Measurements from ENCODE around the gene CDKL5. TPM values are rescaled to one million over a fixed set of nuclear protein-coding genes. Genes with fewer than 3 reads are reported as not detected.

The CDKL5 gene
- total RNA-seq, 1 donor from 2014 or later = 53.5 TPM

- Mint-ChIP-seq H3K9me3 (ENCODE audit: unreplicated experiment) (no peaks in the 10 kb centered on the region), H3K27ac (ENCODE audit: unreplicated experiment) (no peak overlapping the region), H3K4me3 (ENCODE audit: unreplicated experiment) (no peak overlapping the region), H3K27me3 (ENCODE audit: unreplicated experiment) (no peaks in the 10 kb centered on the region), H3K4me1 (ENCODE audit: low read depth, unreplicated experiment) (peaks cover 3% of the 10 kb centered on the region), H3K36me3 (ENCODE audit: unreplicated experiment) (no peaks in the 10 kb centered on the region)
- no peak for DNase-seq
- no peak for TF ChIP-seq CTCF (IDR thresholded peaks at IDR 0.05; ENCODE audit: partially characterized antibody, unreplicated experiment)
Measured at GRCh38 chrX:18639280-18639679, 213.9 kb downstream of the CDKL5 start.

GRCh38 chrX:18640686-18641085 lies 215.3 kb downstream of the CDKL5 start:
- Mint-ChIP-seq H3K9me3 (ENCODE audit: unreplicated experiment) (peaks cover 1% of the 10 kb centered on the region), H3K27ac (ENCODE audit: unreplicated experiment) (peak overlapping the region; percentile 70), H3K4me3 (ENCODE audit: unreplicated experiment) (no peak overlapping the region), H3K36me3 (ENCODE audit: unreplicated experiment) (no peaks in the 10 kb centered on the region), H3K4me1 (ENCODE audit: low read depth, unreplicated experiment) (peaks cover 3% of the 10 kb centered on the region), H3K27me3 (ENCODE audit: unreplicated experiment) (no peaks in the 10 kb centered on the region)
- DNase-seq = peak; percentile 72
- no peak for TF ChIP-seq CTCF (IDR thresholded peaks at IDR 0.05; ENCODE audit: partially characterized antibody, unreplicated experiment)

GRCh38 chrX:18643243-18643642 lies 217.8 kb downstream of the CDKL5 start:
- DNase-seq = no peak
- no peak for TF ChIP-seq CTCF (IDR thresholded peaks at IDR 0.05; ENCODE audit: partially characterized antibody, unreplicated experiment)
- Mint-ChIP-seq H3K9me3 (ENCODE audit: unreplicated experiment) (peaks cover 1% of the 10 kb centered on the region), H3K27ac (ENCODE audit: unreplicated experiment) (no peak overlapping the region), H3K27me3 (ENCODE audit: unreplicated experiment) (no peaks in the 10 kb centered on the region), H3K36me3 (ENCODE audit: unreplicated experiment) (no peaks in the 10 kb centered on the region), H3K4me3 (ENCODE audit: unreplicated experiment) (no peak overlapping the region), H3K4me1 (ENCODE audit: low read depth, unreplicated experiment) (peaks cover 3% of the 10 kb centered on the region)

- H3K9me3 Mint-ChIP-seq (ENCODE audit: unreplicated experiment) = peaks cover 1% of the 10 kb centered on the region
- H3K36me3 Mint-ChIP-seq (ENCODE audit: unreplicated experiment) = no peaks in the 10 kb centered on the region
- TF ChIP-seq CTCF (IDR thresholded peaks at IDR 0.05; ENCODE audit: partially characterized antibody, unreplicated experiment) = no peak
- DNase-seq = no peak
- H3K27ac Mint-ChIP-seq (ENCODE audit: unreplicated experiment) = no peak overlapping the region
- no peaks in the 10 kb centered on the region for H3K27me3 Mint-ChIP-seq (ENCODE audit: unreplicated experiment)
- H3K4me1 Mint-ChIP-seq (ENCODE audit: low read depth, unreplicated experiment) = peaks cover 3% of the 10 kb centered on the region
- H3K4me3 Mint-ChIP-seq (ENCODE audit: unreplicated experiment) = no peak overlapping the region
Measured at GRCh38 chrX:18643853-18644252, 218.4 kb downstream of the CDKL5 start.

GRCh38 chrX:18647621-18648020 lies 222.2 kb downstream of the CDKL5 start:
- Mint-ChIP-seq H3K9me3 (ENCODE audit: unreplicated experiment) (peaks cover 1% of the 10 kb centered on the region), H3K36me3 (ENCODE audit: unreplicated experiment) (no peaks in the 10 kb centered on the region), H3K4me3 (ENCODE audit: unreplicated experiment) (no peak overlapping the region)

More at GRCh38 chrX:18647621-18648020, 222.2 kb downstream of the CDKL5 start:
- Mint-ChIP-seq H3K27ac (ENCODE audit: unreplicated experiment) (no peak overlapping the region), H3K27me3 (ENCODE audit: unreplicated experiment) (no peaks in the 10 kb centered on the region), H3K4me1 (ENCODE audit: low read depth, unreplicated experiment) (peaks cover 12% of the 10 kb centered on the region)
- TF ChIP-seq CTCF (IDR thresholded peaks at IDR 0.05; ENCODE audit: partially characterized antibody, unreplicated experiment) = no peak
- DNase-seq = no peak
